Activated CD8-positive, alpha-beta memory T cell treated with anti-CD3 and anti-CD28 coated beads for 1 hour (primary cell): ENCODE data around the gene KCNA5.

Source experiments
- DNase-seq, 2 donors: peaks; one replicate each; pipeline ENCODE4 v3.0.0-alpha.2; 2020; ENCODE audit warnings: low read depth in 1 of 2; ENCODE audit errors: extremely low read depth in 1 of 2

KCNA5 gene

DNA sequence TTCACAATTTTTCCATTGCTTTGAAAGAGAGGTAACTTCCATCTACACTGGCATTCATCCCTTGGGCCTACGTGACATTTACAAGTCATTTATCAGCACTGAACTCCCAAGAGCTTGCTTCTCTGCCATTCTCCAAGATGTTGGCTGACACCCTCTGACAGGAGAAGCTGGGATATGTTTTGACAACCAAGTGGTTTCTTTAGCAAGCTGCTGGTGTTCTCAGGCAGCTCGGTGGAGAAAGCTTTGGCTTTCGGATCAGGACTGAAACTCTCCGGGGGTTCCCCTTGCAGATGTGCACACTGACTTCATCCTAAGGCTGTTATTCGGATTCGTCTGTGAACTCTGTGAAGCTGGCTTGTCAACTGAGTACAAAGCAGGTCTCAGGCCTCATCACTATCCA is 15.7 kb downstream of the KCNA5 start:
- no peak for DNase-seq

DNA sequence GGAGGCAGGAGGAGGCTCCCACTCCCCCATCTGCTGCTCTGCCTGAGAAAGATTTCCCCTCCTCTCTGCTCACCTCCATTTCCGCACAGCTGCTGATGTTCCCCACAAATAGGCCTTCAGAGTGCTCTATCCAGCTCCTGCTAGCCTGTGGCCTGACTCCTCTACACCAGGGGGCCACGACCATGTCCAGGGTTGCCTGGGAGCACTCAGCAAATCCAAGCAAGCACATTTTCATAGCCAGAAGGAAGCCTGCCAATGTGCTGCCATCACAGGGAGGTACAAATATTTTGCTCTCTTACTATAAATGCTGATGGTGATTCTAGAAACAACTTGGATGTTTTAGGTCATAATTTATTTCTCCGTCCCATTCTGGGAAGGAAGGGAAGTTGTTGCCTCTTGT is 17.3 kb downstream of the KCNA5 start:
- no peak for DNase-seq

DNA sequence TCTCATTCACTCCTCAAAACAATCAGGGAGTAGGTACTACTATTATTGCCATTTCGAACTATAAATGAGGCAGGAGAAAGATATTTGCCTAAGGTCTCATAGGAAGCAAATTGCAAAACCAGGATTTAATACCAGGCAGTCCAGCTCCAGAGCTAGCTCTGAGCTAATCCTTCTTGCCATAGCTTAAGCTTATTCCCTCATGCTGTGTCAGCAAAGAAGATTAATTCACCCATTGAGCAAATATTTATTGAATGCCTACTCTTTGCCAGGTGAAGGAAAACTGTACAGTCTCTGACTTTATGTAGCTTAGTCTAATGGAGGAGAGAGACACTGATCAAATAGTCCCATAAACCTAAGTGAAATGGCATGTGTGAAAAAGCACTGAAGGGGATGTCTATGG is 19.5 kb downstream of the KCNA5 start:
- no peak for DNase-seq

DNA sequence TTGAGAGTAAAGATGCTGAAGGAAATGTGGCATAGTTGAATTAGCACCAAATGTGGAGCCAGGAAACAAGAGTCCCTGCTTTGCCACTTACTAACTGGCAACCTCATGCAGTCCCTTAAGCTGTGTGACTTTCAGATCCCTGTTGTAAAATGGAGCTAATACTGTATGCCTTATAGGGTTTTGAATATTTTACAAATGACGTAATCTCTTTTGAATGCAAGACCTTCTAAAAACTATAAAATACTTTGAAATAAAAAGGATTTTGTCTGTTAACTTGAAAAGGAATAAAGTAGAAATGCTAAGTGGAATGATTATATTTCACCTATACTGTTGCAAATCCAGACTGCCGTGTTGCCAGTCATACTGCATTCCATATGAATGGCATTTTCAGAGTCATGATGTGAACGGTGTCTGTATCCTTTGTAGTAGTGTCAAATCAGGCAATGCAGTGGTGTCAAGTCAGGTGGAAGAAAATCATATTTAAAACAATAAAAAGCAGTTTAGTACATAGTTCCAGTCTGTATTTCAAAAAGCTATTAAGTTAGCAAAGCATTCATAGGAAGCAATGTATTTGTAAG is 21.3 kb downstream of the KCNA5 start:
- DNase-seq = no peak

DNA sequence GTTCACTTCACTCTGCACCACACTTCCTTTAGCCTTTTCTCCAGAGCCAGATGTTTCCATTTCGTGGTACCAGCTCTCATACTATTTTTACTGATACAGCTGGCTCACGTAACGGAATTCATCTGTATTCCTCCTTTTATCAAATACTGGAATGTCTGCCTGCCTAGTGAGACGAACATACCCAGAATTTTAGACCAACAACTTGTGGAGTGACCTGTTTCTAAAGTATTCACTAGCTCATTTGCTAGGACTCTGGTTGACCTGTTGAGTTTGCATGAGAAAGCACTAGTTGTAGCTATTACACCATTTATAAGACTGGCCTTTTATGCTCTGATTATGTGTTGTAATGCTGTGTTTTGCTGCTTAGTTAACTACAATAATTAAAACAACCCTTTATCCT is 22.6 kb downstream of the KCNA5 start:
- DNase-seq = no peak

DNA sequence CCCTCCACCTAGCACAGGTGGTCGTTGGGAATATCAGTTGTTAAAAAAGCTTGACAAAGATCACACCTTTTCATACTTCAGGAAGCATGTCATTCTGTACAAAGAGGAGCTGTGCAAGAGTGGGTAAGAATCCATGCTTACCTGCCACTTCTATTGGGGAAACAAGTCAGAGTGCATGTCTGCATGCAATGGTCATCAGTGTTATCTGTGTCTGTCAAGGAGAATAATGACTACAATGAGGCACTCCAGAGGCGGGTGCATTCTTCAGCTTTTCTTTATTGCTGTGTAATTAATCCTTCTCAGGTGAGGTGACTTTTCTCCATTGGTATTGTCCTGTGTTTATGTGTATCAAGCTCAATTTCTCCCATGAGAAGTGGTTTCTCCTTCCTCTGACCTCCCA is 24.4 kb downstream of the KCNA5 start:
- no peak for DNase-seq

DNA sequence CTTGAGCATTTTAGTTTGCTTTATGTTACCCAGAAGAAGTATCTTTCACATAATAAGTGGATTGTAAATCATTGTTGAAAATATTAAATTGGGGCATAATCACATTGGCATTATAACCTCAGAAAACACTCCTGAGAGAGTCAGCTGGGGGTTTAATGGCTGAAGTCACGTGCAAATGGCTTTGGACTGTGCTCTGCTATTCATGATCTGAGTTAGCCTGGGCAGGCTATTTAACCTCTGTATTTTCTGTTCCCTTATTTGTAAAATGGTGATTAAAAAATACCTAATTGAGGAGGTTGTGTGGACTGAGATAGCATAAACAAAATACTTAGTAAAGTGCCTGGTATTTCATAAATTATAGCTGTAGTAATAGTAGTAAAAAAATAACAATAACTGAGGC is 24.9 kb downstream of the KCNA5 start:
- DNase-seq = no peak

DNA sequence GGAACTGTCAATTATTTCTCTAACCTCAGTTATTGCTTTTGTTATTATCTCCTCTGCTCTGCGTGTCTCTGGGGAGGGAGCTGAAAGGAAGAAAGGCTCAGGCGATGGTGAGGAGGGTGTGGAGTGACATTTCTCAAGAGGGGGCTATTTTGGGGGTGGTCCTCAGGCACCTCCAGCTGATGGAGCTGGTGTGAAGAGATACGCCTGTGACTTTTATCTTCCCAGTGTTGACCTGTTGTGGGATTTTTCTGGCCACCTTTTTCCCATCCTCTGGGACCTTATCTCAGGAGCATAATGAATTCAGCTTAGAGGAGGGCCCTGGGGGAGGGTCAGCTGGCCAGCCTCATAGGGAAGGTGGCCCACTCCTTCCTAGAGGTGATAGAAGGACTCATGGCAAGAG is 26.4 kb downstream of the KCNA5 start:
- DNase-seq = no peak

DNA sequence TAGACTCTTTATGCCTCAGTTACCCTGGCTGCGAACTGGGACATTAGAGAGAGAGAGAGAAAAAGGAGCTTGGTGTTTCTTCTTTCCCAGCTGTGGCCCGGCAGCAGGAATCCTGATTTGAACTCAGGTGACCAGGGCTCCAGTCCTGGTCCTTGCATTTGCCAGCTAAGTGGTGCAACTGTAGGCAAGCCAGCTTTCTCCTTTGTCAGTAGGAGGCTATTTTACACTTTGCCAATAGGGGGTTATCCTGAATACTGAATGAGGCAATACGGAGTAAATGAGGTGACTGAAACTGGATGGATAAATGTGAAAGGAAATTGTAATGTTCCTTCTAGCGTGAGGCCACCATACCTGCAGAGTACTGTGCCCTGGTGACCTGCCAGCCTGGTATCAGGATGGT is 27.8 kb downstream of the KCNA5 start:
- no peak for DNase-seq

DNA sequence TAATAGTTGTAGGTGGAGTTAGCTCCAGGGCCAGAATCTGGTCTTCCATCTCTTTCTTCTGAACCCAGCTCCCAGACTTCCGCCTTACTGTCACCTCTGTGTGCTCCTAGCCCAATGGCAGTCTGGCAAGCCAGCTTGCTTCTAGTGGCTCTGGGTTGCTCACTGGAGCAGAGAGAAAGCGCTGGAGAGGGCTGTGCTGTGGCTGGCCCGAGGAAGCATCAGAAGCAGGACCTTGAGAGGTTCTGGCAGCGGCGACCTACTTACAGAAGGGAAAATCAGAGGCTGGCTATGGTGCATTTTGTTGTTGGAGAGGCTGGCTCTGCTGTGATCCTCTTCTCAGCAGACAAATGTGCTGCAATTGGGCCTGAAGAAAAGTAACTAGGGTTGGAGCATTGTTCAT is 28.6 kb downstream of the KCNA5 start:
- DNase-seq = no peak

DNA sequence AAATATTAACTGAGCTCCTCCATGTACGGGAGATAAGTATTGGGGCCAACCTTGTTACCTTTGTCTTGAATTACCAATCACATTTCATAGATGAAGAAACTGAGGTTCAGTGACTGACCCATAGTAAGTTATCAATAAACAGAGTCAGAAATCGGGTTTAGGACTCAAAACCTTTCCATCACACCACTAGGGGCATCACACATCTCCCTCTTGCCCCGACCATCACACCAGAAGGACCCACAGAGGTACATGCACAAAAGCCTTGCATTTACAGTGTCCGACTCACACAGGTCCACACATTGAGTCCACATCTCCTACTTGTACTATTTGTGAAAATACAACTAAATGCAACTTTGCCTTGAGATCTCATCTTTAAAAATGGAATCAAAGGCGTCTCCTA is 29.4 kb downstream of the KCNA5 start:
- no peak for DNase-seq

DNA sequence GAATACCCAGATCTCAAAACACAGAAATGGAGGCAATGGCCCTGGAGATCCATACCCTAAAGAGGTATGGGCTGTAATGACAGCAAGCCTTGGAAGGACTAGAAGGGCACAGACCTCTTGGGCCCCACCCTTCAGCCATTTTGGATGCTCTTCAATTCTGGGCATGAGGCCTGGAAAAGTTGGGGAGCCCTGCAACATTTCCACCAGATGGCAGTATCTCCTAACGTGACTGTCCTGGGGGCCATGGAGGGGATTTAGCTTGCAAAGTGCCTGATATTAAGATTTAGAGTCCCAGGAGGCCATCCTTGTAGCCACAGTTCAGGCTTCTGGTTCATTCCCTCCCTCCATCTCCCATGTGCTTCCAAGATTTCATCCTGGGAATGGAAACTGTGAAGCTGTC is 30.2 kb downstream of the KCNA5 start:
- no peak for DNase-seq

DNA sequence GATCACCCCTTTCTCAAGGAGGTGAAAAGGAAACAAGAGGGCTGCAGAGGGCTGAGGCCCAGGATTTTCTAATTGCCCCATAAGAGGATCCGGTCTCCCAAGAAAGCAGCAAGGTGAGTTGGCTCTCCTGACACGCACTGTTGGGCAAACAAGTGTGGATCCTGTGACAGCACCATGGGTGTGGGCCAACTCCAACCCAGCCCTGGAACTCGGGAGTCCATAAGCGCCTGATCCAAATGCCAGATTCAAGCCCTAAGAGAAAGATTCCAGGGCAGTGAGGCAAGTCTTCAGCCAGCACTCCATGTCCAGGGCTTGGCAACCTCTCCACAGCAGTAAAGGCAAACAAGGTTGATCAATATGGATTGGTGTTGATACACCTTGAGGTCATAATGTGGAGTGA is 33.1 kb downstream of the KCNA5 start:
- DNase-seq = no peak

DNA sequence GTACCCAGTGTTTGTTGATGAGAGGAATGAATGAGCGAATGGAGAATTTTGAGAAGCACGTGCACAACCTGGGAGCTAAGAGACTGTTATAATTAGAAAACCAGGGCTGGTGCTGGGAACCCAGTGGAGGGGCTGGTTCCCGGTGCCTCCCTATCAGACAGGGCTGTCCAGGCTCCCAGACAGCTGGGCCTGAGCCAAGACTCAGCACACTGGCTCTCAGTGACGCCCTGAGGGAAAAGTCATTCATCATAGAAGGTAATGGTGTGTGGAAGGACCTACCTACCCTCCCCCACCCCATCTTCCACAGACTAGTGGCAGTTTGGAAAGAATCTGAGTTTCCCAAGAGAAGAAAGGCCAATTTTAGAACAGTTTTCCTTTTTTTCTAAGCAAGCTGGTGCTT is 34.7 kb downstream of the KCNA5 start:
- DNase-seq = no peak

DNA sequence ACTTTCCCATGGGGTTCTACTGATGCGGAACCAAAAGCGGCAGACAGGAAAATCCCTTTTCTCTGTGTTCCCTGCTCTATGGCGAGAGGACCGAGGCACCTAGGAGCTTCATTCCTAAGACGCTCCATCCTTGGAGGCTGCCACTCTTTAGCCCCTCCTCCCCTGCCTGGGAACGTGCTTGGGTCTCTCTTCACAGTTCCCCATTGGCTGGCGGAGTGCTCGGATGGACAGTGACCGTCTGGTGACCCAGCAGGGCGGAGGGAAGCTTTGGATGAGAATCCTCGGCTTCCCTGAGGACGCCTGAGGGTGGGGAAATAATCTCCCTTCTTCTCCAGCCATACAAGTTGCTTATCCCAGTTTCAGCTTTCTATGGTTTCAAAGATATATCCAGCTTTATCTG is 37.3 kb downstream of the KCNA5 start:
- DNase-seq = no peak

DNA sequence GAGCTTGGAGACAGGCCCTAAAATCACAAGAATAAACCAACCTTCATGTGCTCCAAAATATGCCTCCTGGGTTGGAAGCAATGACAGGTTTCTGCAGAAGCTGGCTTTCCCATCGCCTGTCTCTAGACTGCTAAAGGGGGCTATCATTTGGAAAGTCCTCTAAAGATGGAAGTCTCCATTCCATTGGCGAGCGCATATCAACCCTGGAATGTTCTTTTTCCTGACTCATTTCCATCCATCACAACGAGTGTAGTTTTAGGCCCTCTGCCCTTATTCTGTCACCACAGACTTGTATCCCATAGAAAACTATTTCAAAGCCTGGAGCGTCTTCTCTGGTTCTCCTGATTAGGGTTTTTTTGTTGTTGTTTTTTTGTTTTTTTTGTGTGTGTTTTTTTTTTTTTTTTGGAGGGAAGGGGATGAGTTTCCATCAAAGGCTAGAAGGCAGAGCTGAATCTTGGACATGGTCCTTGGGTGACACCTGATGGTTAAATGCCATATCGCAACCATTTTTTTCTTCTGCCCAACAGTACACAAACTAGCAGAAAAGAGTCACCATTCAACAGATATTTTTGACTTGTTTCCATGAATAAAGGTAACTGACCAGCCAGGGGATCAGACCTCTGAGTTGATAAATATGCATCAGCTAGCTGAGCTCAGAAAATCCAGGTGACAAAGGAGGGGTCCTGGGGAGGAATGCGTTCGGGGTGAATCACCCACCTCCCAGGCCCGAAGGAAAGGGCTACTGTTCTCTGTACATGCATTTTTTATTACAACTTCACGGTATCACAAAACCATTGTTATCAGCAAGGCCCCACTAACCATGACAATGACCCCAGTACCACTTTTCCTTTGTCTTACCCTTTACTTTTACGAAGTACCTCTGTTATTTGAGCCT is 40.5 kb downstream of the KCNA5 start:
- DNase-seq = no peak

DNA sequence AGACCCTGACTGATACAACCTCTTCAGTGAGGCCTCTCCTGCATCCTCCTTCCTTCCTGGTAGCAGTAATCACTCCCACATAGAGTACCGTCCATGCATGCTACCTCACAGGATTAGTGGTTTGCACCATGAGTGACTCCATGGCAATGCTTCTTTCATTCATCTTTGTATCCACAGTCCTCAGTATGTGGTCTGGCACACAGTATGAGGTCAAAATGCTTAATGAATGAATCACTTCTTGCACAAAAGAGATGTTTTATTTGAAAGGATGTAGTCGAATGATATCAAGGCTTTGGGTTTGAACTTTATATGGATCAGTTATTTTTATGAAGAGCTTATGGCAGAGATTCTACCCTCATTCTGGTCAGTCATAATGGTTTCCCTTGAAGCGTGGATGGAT is 42.2 kb downstream of the KCNA5 start:
- no peak for DNase-seq

DNA sequence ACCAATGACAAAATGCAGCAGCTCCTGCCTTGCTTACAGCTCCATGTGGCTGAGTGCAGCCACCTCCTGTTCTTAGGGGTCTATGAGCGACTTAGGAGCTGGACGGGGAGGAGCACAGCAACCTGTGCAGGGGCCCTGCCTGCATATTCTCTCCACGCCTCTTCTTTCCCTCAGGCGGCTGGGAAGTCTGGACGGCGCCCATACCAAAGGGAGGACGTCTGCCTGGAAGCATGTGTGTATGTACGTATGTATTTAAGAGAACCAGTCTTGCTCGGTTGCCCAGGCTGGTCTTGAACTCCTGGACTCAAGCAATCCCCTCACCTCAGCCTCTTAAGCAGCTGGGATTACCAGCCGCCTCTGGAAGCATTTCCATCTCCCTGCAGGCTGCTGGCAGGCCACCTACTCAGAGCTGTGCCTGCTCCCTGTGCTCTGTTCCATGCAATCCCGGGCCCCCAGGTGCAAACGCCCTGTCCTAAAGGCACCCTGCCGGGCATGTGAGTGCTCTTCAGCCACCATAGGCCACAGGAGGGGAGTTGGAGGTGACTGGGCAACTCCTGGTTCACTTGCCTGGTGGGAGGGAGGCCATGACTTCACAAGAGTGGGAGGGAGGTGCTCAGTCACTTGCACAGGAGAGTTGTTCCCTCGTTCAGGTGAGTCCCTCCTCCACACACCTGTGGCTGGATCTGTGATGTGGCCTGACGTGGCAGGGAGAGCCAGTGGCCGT is 44.3 kb downstream of the KCNA5 start:
- no peak for DNase-seq

DNA sequence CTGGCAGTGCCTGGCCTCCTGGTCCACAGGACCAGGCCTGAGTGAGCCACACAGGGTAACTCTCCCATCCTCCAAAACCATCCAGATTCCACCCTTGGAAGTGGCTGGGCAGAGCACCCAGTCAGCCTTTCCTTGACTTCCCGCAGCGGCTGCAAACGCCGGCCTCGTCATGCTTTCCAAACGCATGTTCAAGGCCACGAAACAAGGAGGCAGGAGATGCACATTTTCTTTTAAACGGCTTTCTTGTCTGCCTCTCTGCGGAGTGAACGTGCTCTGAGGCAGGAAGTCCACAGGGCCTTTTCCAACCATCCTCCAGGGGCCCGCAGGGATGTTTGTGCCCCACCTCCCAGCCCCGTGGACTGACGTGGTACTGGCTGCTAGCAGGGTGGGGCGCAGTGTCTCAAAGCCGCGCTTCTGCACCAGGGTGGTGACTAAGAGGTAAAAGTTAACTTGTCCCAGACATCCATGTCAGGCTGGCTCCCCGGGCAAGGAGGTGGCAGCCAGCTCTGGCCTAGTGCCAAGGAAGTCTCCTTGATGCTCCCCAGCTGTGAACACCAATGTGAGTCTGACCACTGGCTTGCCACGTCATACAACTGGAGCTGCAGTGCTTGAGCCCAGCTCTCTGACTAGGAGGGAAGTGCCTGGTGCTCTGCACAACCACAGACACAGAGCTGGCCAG is 45.0 kb downstream of the KCNA5 start:
- DNase-seq = no peak

DNA sequence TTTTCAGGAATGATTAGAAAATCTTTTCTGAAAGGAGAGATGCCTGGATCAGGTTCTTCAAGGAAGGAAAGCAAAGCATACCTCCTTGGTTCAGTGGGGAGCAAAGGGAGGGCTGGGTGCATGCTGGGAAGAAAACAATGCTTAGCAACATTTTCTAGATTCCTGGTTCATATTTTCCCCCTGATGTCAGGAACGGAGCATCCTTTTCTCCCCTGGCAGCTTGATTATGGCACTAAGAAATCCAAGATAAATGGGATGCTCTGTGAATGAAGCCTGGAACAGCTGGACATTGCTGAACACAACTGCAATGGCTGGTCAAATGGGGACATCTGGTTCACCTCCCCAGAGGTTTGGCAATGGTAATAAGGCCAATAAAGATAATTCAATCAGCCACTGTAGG is 50.9 kb downstream of the KCNA5 start:
- DNase-seq = no peak

DNA sequence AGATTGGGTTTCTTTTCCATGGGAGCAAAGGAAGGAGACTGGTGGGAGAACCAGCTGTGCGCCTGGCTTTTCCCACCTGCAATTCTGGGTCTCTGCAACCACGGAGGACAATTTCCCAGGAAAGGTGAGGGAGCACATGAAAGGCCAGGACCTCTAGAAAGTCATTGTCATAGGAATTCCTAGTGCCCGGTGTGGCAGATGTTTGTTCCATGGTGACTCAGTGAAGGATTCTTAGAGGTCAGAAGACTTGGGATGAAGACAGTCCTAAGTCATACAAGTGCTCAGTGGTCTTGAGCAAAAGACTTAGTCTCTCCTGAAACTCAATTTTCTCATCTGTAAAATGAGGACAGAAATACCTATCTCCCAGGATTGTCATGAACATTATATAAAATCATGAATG is 51.3 kb downstream of the KCNA5 start:
- no peak for DNase-seq
